Measurements from ENCODE around the gene TCP11.
A peak's percentile ranks its signal among the peaks of the same experiment; 100 is the strongest.

The TCP11 gene

GRCh38 chr6:35071347-35071994 lies 69.7 kb downstream of the TCP11 start:
- H4K5ac ChIP-seq (ENCODE audit: low read length), result no peak overlapping the region
- peak overlapping the region; percentile 39 for H3K56ac ChIP-seq (ENCODE audit: low read length)
- no peak overlapping the region for H3K23ac ChIP-seq (ENCODE audit: low read length)
- H3K18ac ChIP-seq (ENCODE audit: low read length), result no peak overlapping the region
- H4K8ac ChIP-seq (ENCODE audit: low read depth, low read length), result no peak overlapping the region
- no peak overlapping the region for H3K9ac ChIP-seq (ENCODE audit: low read length)
- DNase-seq, result peak; percentile 56
- no peak overlapping the region for H3K4me2 ChIP-seq (ENCODE audit: low read length)
- WGBS (ENCODE audit: extremely low coverage, insufficient coverage, low lambda C conversion rate), result no CpG with 5 or more reads among the region's 12 CpGs
- no peak overlapping the region for H2BK15ac ChIP-seq (replicated peaks; ENCODE audit: low read depth)
- no peaks in the 10 kb centered on the region for H3K36me3 ChIP-seq (ENCODE audit: control insufficient read depth, insufficient read depth, low read length)
- no peak overlapping the region for H2AK5ac ChIP-seq (ENCODE audit: low read length)
- H3K27ac ChIP-seq (ENCODE audit: low read depth, low read length), result no peak overlapping the region
- no peak overlapping the region for H3K4me3 ChIP-seq (ENCODE audit: low read length)
- peaks cover 23% of the 10 kb centered on the region for H3K4me1 ChIP-seq (ENCODE audit: control insufficient read depth, low read depth, low read length)
- no peak overlapping the region for H2BK5ac ChIP-seq (ENCODE audit: low read length)
- H2BK120ac ChIP-seq (ENCODE audit: low read depth, low read length), result no peak overlapping the region
- H3K27me3 ChIP-seq (ENCODE audit: insufficient read depth, low read length, poor library complexity), result no peaks in the 10 kb centered on the region
- H3K4ac ChIP-seq (ENCODE audit: low read depth, low read length), result no peak overlapping the region
- H3K79me1 ChIP-seq (ENCODE audit: low read length), result no peaks in the 10 kb centered on the region
- H3K79me2 ChIP-seq (ENCODE audit: control insufficient read depth, insufficient read depth, low read length), result no peaks in the 10 kb centered on the region

- Histone ChIP-seq H3K4me1 (ENCODE audit: control insufficient read depth, low read depth, low read length) (peaks cover 23% of the 10 kb centered on the region), H3K36me3 (ENCODE audit: control insufficient read depth, insufficient read depth, low read length) (no peaks in the 10 kb centered on the region), H3K23ac (ENCODE audit: low read length) (no peak overlapping the region), H2BK5ac (ENCODE audit: low read length) (no peak overlapping the region), H3K18ac (ENCODE audit: low read length) (no peak overlapping the region), H2BK120ac (ENCODE audit: low read depth, low read length) (no peak overlapping the region), H3K4ac (ENCODE audit: low read depth, low read length) (no peak overlapping the region), H3K9ac (ENCODE audit: low read length) (no peak overlapping the region), H3K27me3 (ENCODE audit: insufficient read depth, low read length, poor library complexity) (no peaks in the 10 kb centered on the region), H3K79me2 (ENCODE audit: control insufficient read depth, insufficient read depth, low read length) (no peaks in the 10 kb centered on the region), H3K4me3 (ENCODE audit: low read length) (no peak overlapping the region), H3K4me2 (ENCODE audit: low read length) (no peak overlapping the region), H3K27ac (ENCODE audit: low read depth, low read length) (peak overlapping the region; percentile 84), H3K79me1 (ENCODE audit: low read length) (no peaks in the 10 kb centered on the region), H3K56ac (ENCODE audit: low read length) (no peak overlapping the region), H2AK5ac (ENCODE audit: low read length) (no peak overlapping the region), H4K5ac (ENCODE audit: low read length) (no peak overlapping the region), H4K8ac (ENCODE audit: low read depth, low read length) (no peak overlapping the region), H2BK15ac (replicated peaks; ENCODE audit: low read depth) (no peak overlapping the region)
- DNase-seq, result peak; percentile 80
- no CpG with 5 or more reads among the region's 2 CpGs for WGBS (ENCODE audit: extremely low coverage, insufficient coverage, low lambda C conversion rate)
These were observed 71.0 kb downstream of the TCP11 start for GRCh38 chr6:35070111-35070510.

GRCh38 chr6:35069262-35069661 lies 71.9 kb downstream of the TCP11 start:
- no CpG with 5 or more reads among the region's 2 CpGs for WGBS (ENCODE audit: extremely low coverage, insufficient coverage, low lambda C conversion rate)
- H3K27ac ChIP-seq (ENCODE audit: low read depth, low read length), result no peak overlapping the region
- no peak overlapping the region for H3K4ac ChIP-seq (ENCODE audit: low read depth, low read length)
- H3K9ac ChIP-seq (ENCODE audit: low read length), result no peak overlapping the region
- peaks cover 23% of the 10 kb centered on the region for H3K4me1 ChIP-seq (ENCODE audit: control insufficient read depth, low read depth, low read length)
- no peak overlapping the region for H3K18ac ChIP-seq (ENCODE audit: low read length)
- no peaks in the 10 kb centered on the region for H3K79me1 ChIP-seq (ENCODE audit: low read length)
- no peak overlapping the region for H3K4me3 ChIP-seq (ENCODE audit: low read length)
- no peaks in the 10 kb centered on the region for H3K79me2 ChIP-seq (ENCODE audit: control insufficient read depth, insufficient read depth, low read length)
- no peak overlapping the region for H4K8ac ChIP-seq (ENCODE audit: low read depth, low read length)
- no peaks in the 10 kb centered on the region for H3K27me3 ChIP-seq (ENCODE audit: insufficient read depth, low read length, poor library complexity)
- no peak for DNase-seq
- no peak overlapping the region for H3K4me2 ChIP-seq (ENCODE audit: low read length)
- H3K23ac ChIP-seq (ENCODE audit: low read length), result no peak overlapping the region
- no peak overlapping the region for H2BK15ac ChIP-seq (replicated peaks; ENCODE audit: low read depth)
- H2BK5ac ChIP-seq (ENCODE audit: low read length), result peak overlapping the region; percentile 64
- no peaks in the 10 kb centered on the region for H3K36me3 ChIP-seq (ENCODE audit: control insufficient read depth, insufficient read depth, low read length)
- H3K56ac ChIP-seq (ENCODE audit: low read length), result no peak overlapping the region
- H2BK120ac ChIP-seq (ENCODE audit: low read depth, low read length), result no peak overlapping the region
- H2AK5ac ChIP-seq (ENCODE audit: low read length), result no peak overlapping the region
- no peak overlapping the region for H4K5ac ChIP-seq (ENCODE audit: low read length)

- H3K36me3 ChIP-seq (ENCODE audit: control insufficient read depth, insufficient read depth, low read length), result no peaks in the 10 kb centered on the region
- H4K8ac ChIP-seq (ENCODE audit: low read depth, low read length), result no peak overlapping the region
- H2BK5ac ChIP-seq (ENCODE audit: low read length), result peak overlapping the region; percentile 64
- H2AK5ac ChIP-seq (ENCODE audit: low read length), result no peak overlapping the region
- H3K9ac ChIP-seq (ENCODE audit: low read length), result peak overlapping the region; percentile 36
- H2BK15ac ChIP-seq (replicated peaks; ENCODE audit: low read depth), result no peak overlapping the region
- H3K4me3 ChIP-seq (ENCODE audit: low read length), result no peak overlapping the region
- no peak overlapping the region for H3K18ac ChIP-seq (ENCODE audit: low read length)
- DNase-seq, result no peak
- no peak overlapping the region for H3K4me2 ChIP-seq (ENCODE audit: low read length)
- no peak overlapping the region for H3K4ac ChIP-seq (ENCODE audit: low read depth, low read length)
- H3K79me1 ChIP-seq (ENCODE audit: low read length), result no peaks in the 10 kb centered on the region
- H3K56ac ChIP-seq (ENCODE audit: low read length), result peak overlapping the region; percentile 73
- H4K5ac ChIP-seq (ENCODE audit: low read length), result no peak overlapping the region
- no peak overlapping the region for H2BK120ac ChIP-seq (ENCODE audit: low read depth, low read length)
- no peaks in the 10 kb centered on the region for H3K79me2 ChIP-seq (ENCODE audit: control insufficient read depth, insufficient read depth, low read length)
- H3K23ac ChIP-seq (ENCODE audit: low read length), result no peak overlapping the region
- WGBS (ENCODE audit: extremely low coverage, insufficient coverage, low lambda C conversion rate), result no CpG with 5 or more reads among the region's 7 CpGs
- H3K27me3 ChIP-seq (ENCODE audit: insufficient read depth, low read length, poor library complexity), result no peaks in the 10 kb centered on the region
- H3K4me1 ChIP-seq (ENCODE audit: control insufficient read depth, low read depth, low read length), result peaks cover 23% of the 10 kb centered on the region
- H3K27ac ChIP-seq (ENCODE audit: low read depth, low read length), result peak overlapping the region; percentile 28
These were observed 72.5 kb downstream of the TCP11 start for GRCh38 chr6:35068644-35069043.

- Histone ChIP-seq H3K36me3 (ENCODE audit: control insufficient read depth, insufficient read depth, low read length) (no peaks in the 10 kb centered on the region), H2BK120ac (ENCODE audit: low read depth, low read length) (no peak overlapping the region), H2AK5ac (ENCODE audit: low read length) (no peak overlapping the region), H3K79me2 (ENCODE audit: control insufficient read depth, insufficient read depth, low read length) (no peaks in the 10 kb centered on the region), H4K8ac (ENCODE audit: low read depth, low read length) (no peak overlapping the region), H2BK15ac (replicated peaks; ENCODE audit: low read depth) (no peak overlapping the region), H3K4ac (ENCODE audit: low read depth, low read length) (no peak overlapping the region), H3K4me1 (ENCODE audit: control insufficient read depth, low read depth, low read length) (peaks cover 22% of the 10 kb centered on the region), H3K23ac (ENCODE audit: low read length) (no peak overlapping the region), H3K79me1 (ENCODE audit: low read length) (no peaks in the 10 kb centered on the region), H2BK5ac (ENCODE audit: low read length) (no peak overlapping the region), H3K4me3 (ENCODE audit: low read length) (no peak overlapping the region), H3K56ac (ENCODE audit: low read length) (peak overlapping the region; percentile 73), H4K5ac (ENCODE audit: low read length) (no peak overlapping the region), H3K27me3 (ENCODE audit: insufficient read depth, low read length, poor library complexity) (no peaks in the 10 kb centered on the region), H3K4me2 (ENCODE audit: low read length) (no peak overlapping the region), H3K9ac (ENCODE audit: low read length) (peak overlapping the region; percentile 36), H3K18ac (ENCODE audit: low read length) (no peak overlapping the region), H3K27ac (ENCODE audit: low read depth, low read length) (peak overlapping the region; percentile 28)
- DNase-seq, result no peak
- no CpG with 5 or more reads among the region's 9 CpGs for WGBS (ENCODE audit: extremely low coverage, insufficient coverage, low lambda C conversion rate)
These were observed 72.9 kb downstream of the TCP11 start for GRCh38 chr6:35068206-35068605.

Data from mesendoderm (in vitro differentiated cells).